WERI-Rb-1 (cell line): Measurements from ENCODE around the gene TACR1.

Experiments
- DNase-seq: peaks from one replicate; pipeline ENCODE4 v3.0.0-alpha.2; 2020
- H3K27ac ChIP-seq: fragments of 250-450 bp; sonication (Bioruptor Pico); 2 replicates; pipeline ENCODE4 v1.5.1; 2020; ENCODE audit warnings: mild to moderate bottlenecking, moderate library complexity
- H3K27me3 ChIP-seq: fragments of 250-450 bp; sonication (Bioruptor Pico); 2 replicates; pipeline ENCODE4 v1.5.1; 2021; ENCODE audit warnings: mild to moderate bottlenecking, low read depth, moderate library complexity; ENCODE audit not compliant: insufficient read depth, severe bottlenecking
- H3K36me3 ChIP-seq: fragments of 250-450 bp; sonication (Bioruptor Pico); 2 replicates; pipeline ENCODE4 v1.5.1; 2020; ENCODE audit warnings: mild to moderate bottlenecking, moderate library complexity
- H3K4me3 ChIP-seq: 2 replicates; pipeline ENCODE4 v1.5.1; 2011; ENCODE audit warnings: low read depth, mild to moderate bottlenecking, control low read depth, low read length
- H3K9me3 ChIP-seq: fragments of 250-450 bp; sonication (Bioruptor Pico); 2 replicates; pipeline ENCODE4 v1.5.1; 2021; ENCODE audit warnings: mild to moderate bottlenecking, moderate library complexity; ENCODE audit not compliant: severe bottlenecking
- CTCF ChIP-seq: IDR thresholded peaks from 2 replicates; pipeline ENCODE4 v1.5.1; 2011; ENCODE audit warnings: low read depth, mild to moderate bottlenecking, control low read depth, inconsistent platforms, low read length

Gene TACR1

GRCh38 chr2:75113231-75113869 is 86.0 kb downstream of the TACR1 start:
- H3K9me3 ChIP-seq, result no peaks in the 10 kb centered on the region
- no peak overlapping the region for H3K4me3 ChIP-seq
- H3K27ac ChIP-seq, result no peak overlapping the region
- peaks cover 23% of the 10 kb centered on the region for H3K27me3 ChIP-seq
- TF ChIP-seq CTCF, result no peak
- DNase-seq, result no peak
- H3K36me3 ChIP-seq, result no peaks in the 10 kb centered on the region

- peaks cover 16% of the 10 kb centered on the region for H3K27me3 ChIP-seq
- no peak for DNase-seq
- H3K4me3 ChIP-seq, result no peak overlapping the region
Measured at GRCh38 chr2:75108937-75109482, 90.3 kb downstream of the TACR1 start.

GRCh38 chr2:75102011-75102410 is 97.3 kb downstream of the TACR1 start:
- Histone ChIP-seq H3K4me3 (no peak overlapping the region), H3K27me3 (peaks cover 11% of the 10 kb centered on the region)
- no peak for DNase-seq

More at GRCh38 chr2:75108937-75109482, 90.3 kb downstream of the TACR1 start:
- Histone ChIP-seq H3K9me3 (no peaks in the 10 kb centered on the region), H3K27ac (no peak overlapping the region), H3K36me3 (no peaks in the 10 kb centered on the region)
- no peak for TF ChIP-seq CTCF

DNA sequence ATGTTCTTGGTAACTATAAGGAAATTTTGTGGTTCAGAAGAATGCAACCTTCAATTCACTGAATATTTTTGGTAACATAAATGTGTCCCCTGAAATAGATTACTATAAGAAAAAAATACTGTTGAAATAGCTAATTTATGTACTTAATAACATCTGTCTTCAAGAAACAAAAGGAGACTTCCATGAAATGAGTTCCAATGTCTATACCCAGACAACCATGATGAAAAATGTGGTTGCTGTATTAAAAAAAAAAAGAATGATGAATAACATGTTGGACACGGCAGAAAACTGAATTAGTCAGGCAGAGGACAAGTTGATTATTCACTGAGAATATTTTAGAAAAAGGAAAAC is 98.5 kb downstream of the TACR1 start:
- Histone ChIP-seq H3K27me3 (peaks cover 24% of the 10 kb centered on the region), H3K36me3 (no peaks in the 10 kb centered on the region), H3K4me3 (no peak overlapping the region), H3K9me3 (peaks cover 4% of the 10 kb centered on the region), H3K27ac (no peak overlapping the region)
- TF ChIP-seq CTCF, result no peak
- DNase-seq, result no peak

More at GRCh38 chr2:75102011-75102410, 97.3 kb downstream of the TACR1 start:
- H3K9me3 ChIP-seq, result peaks cover 4% of the 10 kb centered on the region
- no peak overlapping the region for H3K27ac ChIP-seq
- no peaks in the 10 kb centered on the region for H3K36me3 ChIP-seq
- TF ChIP-seq CTCF, result no peak

DNA sequence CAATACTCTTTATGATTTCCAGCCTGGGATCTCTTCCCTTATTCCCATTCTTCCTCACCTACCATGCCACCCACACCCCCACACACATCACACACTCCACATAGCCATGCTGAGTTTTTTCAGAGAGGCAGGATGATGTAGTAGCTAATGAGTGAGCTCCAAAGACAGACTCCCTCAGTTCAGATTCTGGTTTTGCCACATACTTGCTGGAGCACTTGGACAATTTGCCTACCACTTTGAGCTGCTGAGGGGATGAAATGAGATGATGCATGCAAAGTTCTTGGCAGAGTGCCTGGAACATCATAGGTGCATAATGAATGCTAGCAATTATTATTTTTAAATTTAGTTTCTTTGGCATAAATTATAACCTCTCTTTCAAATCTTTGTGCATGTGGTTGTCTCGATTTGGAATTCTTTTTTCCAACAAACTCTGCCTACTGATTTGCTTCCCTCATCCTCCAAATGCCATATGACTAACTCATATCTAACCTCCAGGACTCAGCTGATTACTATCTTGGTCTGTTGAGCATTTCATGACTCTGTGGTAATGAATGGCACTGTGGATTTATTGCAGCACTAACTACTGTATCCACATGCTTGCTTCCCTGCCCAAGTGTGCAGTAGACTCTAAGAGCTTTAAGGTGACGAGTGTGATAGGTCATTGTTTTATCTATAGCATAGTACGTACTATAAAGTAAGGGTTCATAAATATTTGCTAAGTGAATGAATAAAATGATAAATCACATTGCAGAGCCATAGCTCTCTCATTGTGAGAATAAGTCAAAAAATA is 99.1 kb downstream of the TACR1 start:
- Histone ChIP-seq H3K4me3 (no peak overlapping the region), H3K27ac (no peak overlapping the region), H3K9me3 (peaks cover 4% of the 10 kb centered on the region), H3K36me3 (no peaks in the 10 kb centered on the region), H3K27me3 (peaks cover 26% of the 10 kb centered on the region)
- TF ChIP-seq CTCF, result no peak
- DNase-seq, result no peak
